Neural progenitor cell (in vitro differentiated cells): Measurements from ENCODE around the gene SEMA7A. TPM values are rescaled to one million over a fixed set of nuclear protein-coding genes. Genes with fewer than 3 reads are reported as not detected.
A peak's percentile ranks its signal among the peaks of the same experiment; 100 is the strongest.

Source experiments
- DNase-seq: peaks from one replicate; pipeline ENCODE4 v3.0.0-alpha.2; 2016; ENCODE audit warnings: low spot score
- H2AFZ ChIP-seq: fragments of 200-600 bp; sonication (generic); replicated peaks from 2 replicates; pipeline ENCODE4 v1.6.1; 2016; ENCODE audit warnings: antibody characterized with exemption
- H3F3A ChIP-seq: fragments of 200-600 bp; sonication (generic); 2 replicates; pipeline ENCODE4 v1.6.1; 2016; ENCODE audit warnings: antibody characterized with exemption, low read depth
- H3K27ac ChIP-seq: fragments of 200-600 bp; sonication (generic); 2 replicates; pipeline ENCODE4 v1.5.1; 2016; ENCODE audit warnings: mild to moderate bottlenecking
- H3K27me3 ChIP-seq: fragments of 200-600 bp; sonication (generic); 2 replicates; pipeline ENCODE4 v1.6.1; 2016; ENCODE audit warnings: mild to moderate bottlenecking, moderate library complexity
- H3K36me3 ChIP-seq: fragments of 200-600 bp; sonication (generic); 2 replicates; pipeline ENCODE4 v1.5.1; 2016
- H3K4me1 ChIP-seq: fragments of 200-600 bp; sonication (generic); 2 replicates; pipeline ENCODE4 v1.6.1; 2016; ENCODE audit warnings: mixed run types
- H3K4me2 ChIP-seq: fragments of 200-600 bp; sonication (generic); 2 replicates; pipeline ENCODE4 v1.6.1; 2016
- H3K4me3 ChIP-seq: fragments of 200-600 bp; sonication (generic); 2 replicates; pipeline ENCODE4 v1.5.1; 2016
- H3K79me2 ChIP-seq: fragments of 200-600 bp; sonication (generic); 2 replicates; pipeline ENCODE4 v1.6.1; 2016; ENCODE audit warnings: low read depth
- H3K9ac ChIP-seq: fragments of 200-600 bp; sonication (generic); 2 replicates; pipeline ENCODE4 v1.6.1; 2016
- H3K9me3 ChIP-seq: fragments of 200-600 bp; sonication (generic); 2 replicates; pipeline ENCODE4 v1.5.1; 2016; ENCODE audit warnings: low read depth
- H4K20me1 ChIP-seq: fragments of 200-600 bp; sonication (generic); 2 replicates; pipeline ENCODE4 v1.6.1; 2016; ENCODE audit warnings: low read depth
- H3K27ac Mint-ChIP-seq: 3 replicates; pipeline ENCODE4 v1.8.0; 2021; ENCODE audit warnings: mixed read lengths
- H3K27me3 Mint-ChIP-seq: 2 replicates; pipeline ENCODE4 v1.8.0; 2022; ENCODE audit warnings: low read depth, mild to moderate bottlenecking, inconsistent platforms, moderate library complexity, mixed read lengths; ENCODE audit not compliant: insufficient read depth
- H3K36me3 Mint-ChIP-seq: 3 replicates; pipeline ENCODE4 v1.8.0; 2021; ENCODE audit warnings: mixed read lengths
- H3K4me1 Mint-ChIP-seq: 3 replicates; pipeline ENCODE4 v1.8.0; 2021; ENCODE audit warnings: mixed read lengths
- H3K4me3 Mint-ChIP-seq: 3 replicates; pipeline ENCODE4 v1.8.0; 2021; ENCODE audit warnings: mild to moderate bottlenecking, moderate library complexity, mixed read lengths
- H3K9me3 Mint-ChIP-seq: 3 replicates; pipeline ENCODE4 v1.8.0; 2020; ENCODE audit warnings: mixed read lengths
- CTCF ChIP-seq: fragments of 200-600 bp; sonication (generic); IDR thresholded peaks from 2 replicates; pipeline ENCODE4 v1.5.1; 2017; ENCODE audit warnings: antibody characterized with exemption, mild to moderate bottlenecking
- EZH2 ChIP-seq: fragments of 200-600 bp; sonication (generic); IDR thresholded peaks from 2 replicates; pipeline ENCODE4 v1.6.1; 2017; ENCODE audit warnings: antibody characterized with exemption, mild to moderate bottlenecking, moderate library complexity
- EZH2phosphoT487 ChIP-seq: fragments of 200-600 bp; sonication (generic); IDR thresholded peaks from 2 replicates; pipeline ENCODE4 v1.6.1; 2017; ENCODE audit warnings: antibody characterized with exemption
- total RNA-seq: library from RNA; depleted of rRNA; stranded (reverse); fragments of >200 nt; gene quantifications from 2 replicates; pipeline ENCODE4 v1.2.3, GENCODE V29; 2015; ENCODE audit warnings: low replicate concordance

SEMA7A gene
- total RNA-seq, 1 donor from 2014 or later = 3.5 TPM

GRCh38 chr15:74417670-74418069 lies 16.1 kb downstream of the SEMA7A start:
- H3K27me3 Mint-ChIP-seq = peaks cover 3% of the 10 kb centered on the region
- Histone ChIP-seq H3K4me1 (peaks cover 21% of the 10 kb centered on the region), H3K36me3 (no peaks in the 10 kb centered on the region), H3K79me2 (no peaks in the 10 kb centered on the region), H3K27me3 (no peaks in the 10 kb centered on the region), H3K27ac (no peak overlapping the region), H3K9me3 (no peaks in the 10 kb centered on the region), H3K4me2 (no peak overlapping the region), H3K4me3 (no peak overlapping the region), H4K20me1 (peaks cover 16% of the 10 kb centered on the region), H3K9ac (no peak overlapping the region), H3F3A (no peaks in the 10 kb centered on the region), H2AFZ (no peak overlapping the region)
- no peak overlapping the region for H3K27ac Mint-ChIP-seq
- H3K36me3 Mint-ChIP-seq = peaks cover 12% of the 10 kb centered on the region
- peaks cover 38% of the 10 kb centered on the region for H3K4me1 Mint-ChIP-seq
- no peaks in the 10 kb centered on the region for H3K9me3 Mint-ChIP-seq
- TF ChIP-seq CTCF (no peak), EZH2phosphoT487 (no peak), EZH2 (no peak)
- no peak for DNase-seq
- no peak overlapping the region for H3K4me3 Mint-ChIP-seq

GRCh38 chr15:74417225-74417624 lies 16.5 kb downstream of the SEMA7A start:
- no peaks in the 10 kb centered on the region for H3K36me3 ChIP-seq
- H3K27ac ChIP-seq = no peak overlapping the region
- H3K9ac ChIP-seq = no peak overlapping the region
- no peak overlapping the region for H2AFZ ChIP-seq
- H3K4me1 ChIP-seq = peaks cover 16% of the 10 kb centered on the region
- Mint-ChIP-seq H3K4me3 (no peak overlapping the region), H3K27ac (no peak overlapping the region), H3K4me1 (peaks cover 33% of the 10 kb centered on the region), H3K27me3 (peaks cover 3% of the 10 kb centered on the region), H3K36me3 (peaks cover 12% of the 10 kb centered on the region), H3K9me3 (no peaks in the 10 kb centered on the region)
- no peaks in the 10 kb centered on the region for H3K9me3 ChIP-seq
- H3K79me2 ChIP-seq = no peaks in the 10 kb centered on the region
- TF ChIP-seq CTCF (no peak), EZH2phosphoT487 (no peak), EZH2 (no peak)
- H3F3A ChIP-seq = no peaks in the 10 kb centered on the region
- H3K4me2 ChIP-seq = no peak overlapping the region
- peaks cover 16% of the 10 kb centered on the region for H4K20me1 ChIP-seq
- no peak for DNase-seq
- H3K4me3 ChIP-seq = no peak overlapping the region
- H3K27me3 ChIP-seq = no peaks in the 10 kb centered on the region

DNA sequence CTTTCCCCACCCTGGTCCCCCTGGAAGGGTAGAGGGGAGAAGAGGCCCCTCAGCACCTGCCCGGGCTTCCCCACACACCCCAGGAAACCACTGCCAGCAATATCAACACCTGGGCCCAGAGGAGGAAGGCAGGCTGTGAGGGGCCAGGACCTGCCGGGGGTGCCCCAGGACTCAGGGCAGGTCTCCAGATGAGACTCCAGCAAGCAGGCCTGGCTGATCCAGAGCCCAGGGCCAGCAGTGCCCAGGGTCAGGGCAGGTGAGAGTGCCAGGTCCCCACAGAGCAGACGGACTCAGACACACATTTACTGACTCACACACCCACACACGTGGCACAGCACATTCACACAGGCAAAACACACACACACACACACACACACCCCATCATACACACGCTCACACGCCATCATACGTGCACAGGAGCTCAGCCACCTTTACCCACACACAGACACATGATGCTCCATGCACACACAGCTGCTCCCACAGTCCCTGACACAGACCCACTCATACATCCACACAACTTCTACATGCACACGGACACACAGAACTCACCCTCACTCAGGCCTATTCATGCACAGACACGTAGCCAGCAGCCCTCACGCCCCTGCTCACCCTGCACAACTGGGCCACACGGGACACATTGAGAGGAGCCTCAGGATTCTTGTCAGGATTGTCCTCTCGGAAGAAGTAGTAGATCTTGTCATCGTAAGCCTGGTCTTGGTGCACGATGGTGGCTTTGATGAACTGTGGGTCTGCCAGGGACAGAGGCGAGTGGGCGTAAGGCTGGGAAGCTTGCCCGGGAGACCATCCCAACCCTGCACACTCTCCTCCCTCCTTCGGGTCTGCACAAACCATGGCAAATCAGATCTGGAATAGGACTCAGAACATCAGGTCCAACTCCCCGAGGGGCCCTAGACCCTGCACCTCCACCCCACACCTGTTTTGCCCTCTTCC lies 17.5 kb downstream of the SEMA7A start:
- no peaks in the 10 kb centered on the region for H3K36me3 ChIP-seq
- peaks cover 11% of the 10 kb centered on the region for H4K20me1 ChIP-seq
- no peaks in the 10 kb centered on the region for H3K9me3 ChIP-seq
- Mint-ChIP-seq H3K27ac (no peak overlapping the region), H3K4me3 (peak overlapping the region; percentile 20), H3K9me3 (no peaks in the 10 kb centered on the region), H3K4me1 (peaks cover 27% of the 10 kb centered on the region), H3K27me3 (peaks cover 3% of the 10 kb centered on the region), H3K36me3 (peaks cover 12% of the 10 kb centered on the region)
- no peak overlapping the region for H3K9ac ChIP-seq
- no peak overlapping the region for H2AFZ ChIP-seq
- no peak overlapping the region for H3K4me2 ChIP-seq
- DNase-seq = no peak
- no peaks in the 10 kb centered on the region for H3K79me2 ChIP-seq
- no peak overlapping the region for H3K27ac ChIP-seq
- peaks cover 6% of the 10 kb centered on the region for H3K4me1 ChIP-seq
- no peak overlapping the region for H3K4me3 ChIP-seq
- TF ChIP-seq CTCF (no peak), EZH2 (no peak)
- H3K27me3 ChIP-seq = no peaks in the 10 kb centered on the region
- H3F3A ChIP-seq = no peaks in the 10 kb centered on the region
